GM12878 (cell line): ENCODE measurements around the gene PRSS12. TPM values are rescaled to one million over a fixed set of nuclear protein-coding genes. Genes with fewer than 3 reads are reported as not detected.

ENCODE experiments used
- ATAC-seq: fragments of 200-7000 bp; cut with Tn5 transposase; 3 replicates; pipeline ENCODE4 v1.9.1; 2020; ENCODE audit warnings: mild to moderate bottlenecking, moderate library complexity
- BruUV-seq: library from RNA; stranded (reverse); fragments of 400-500 nt; replicated peaks from 2 replicates; lab custom pipeline; 2021; lab: Mats Ljungman, UMichigan
- CTCF ChIA-PET: fragments of 300-600 bp; sonication (Branson Sonifier 250); formaldehyde crosslinking; extraction: SDS; loops from one replicate; lab custom pipeline; 2021; ENCODE audit warnings: inconsistent platforms; lab: Yijun Ruan, JAX
- POLR2A ChIA-PET: fragments of 350-600 bp; formaldehyde crosslinking; extraction: SDS; loops from one replicate; lab custom pipeline; 2021; ENCODE audit warnings: inconsistent platforms; lab: Charles Lee
- RAD21 ChIA-PET: fragments of 300-600 bp; sonication (Branson Sonifier 250); formaldehyde crosslinking; loops from one replicate; lab custom pipeline; 2023; ENCODE audit warnings: antibody characterized with exemption; ENCODE audit not compliant: unreplicated experiment; lab: Charles Lee
- SMC1A ChIA-PET: fragments of 300-600 bp; sonication (Branson Sonifier 250); formaldehyde crosslinking; loops from one replicate; lab custom pipeline; 2023; ENCODE audit not compliant: unreplicated experiment, uncharacterized antibody; lab: Charles Lee
- DNase-seq: peaks from one replicate; pipeline ENCODE4 v3.0.0-alpha.2; 2011; ENCODE audit warnings: low read depth, low spot score
- FAIRE-seq: peaks from 3 replicates; lab custom pipeline; 2011; peaks lifted over from hg19 to GRCh38; lab: Jason Lieb, UNC
- H2AFZ ChIP-seq: 2 replicates; pipeline ENCODE4 v1.6.0; 2011; ENCODE audit warnings: low read depth, low read length, control low read depth; ENCODE audit not compliant: control insufficient read depth
- H3K27ac ChIP-seq: 2 replicates; pipeline ENCODE4 v1.5.1; 2011; ENCODE audit warnings: control low read depth; ENCODE audit not compliant: control insufficient read depth, insufficient read depth
- H3K27me3 ChIP-seq, 2 experiments: replicated peaks in 1 of 2; 2 replicates each; pipeline versions ENCODE4 v1.6.0 to v1.6.1; 2011; ENCODE audit warnings: low read length in 1 of 2; ENCODE audit not compliant: control insufficient read depth in 2 of 2, insufficient read depth in 2 of 2
- H3K36me3 ChIP-seq, 2 experiments: 2 replicates each; pipeline ENCODE4 v1.5.1; 2011; ENCODE audit warnings: low read length in 1 of 2; ENCODE audit not compliant: control insufficient read depth in 2 of 2, insufficient read depth in 2 of 2
- H3K4me1 ChIP-seq: 2 replicates; pipeline ENCODE4 v1.6.1; 2011; ENCODE audit warnings: mild to moderate bottlenecking, low read length, moderate library complexity, mixed read lengths; ENCODE audit not compliant: control insufficient read depth, insufficient read depth
- H3K4me2 ChIP-seq: 2 replicates; pipeline ENCODE4 v1.6.0; 2011; ENCODE audit warnings: control low read depth; ENCODE audit not compliant: control insufficient read depth, insufficient read depth
- H3K4me3 ChIP-seq: fragments of 200-600 bp; sonication (generic); 2 replicates; pipeline ENCODE4 v1.5.1; 2016
- H3K79me2 ChIP-seq: 2 replicates; pipeline ENCODE4 v1.6.0; 2011; ENCODE audit warnings: low read length; ENCODE audit not compliant: control insufficient read depth, insufficient read depth
- H3K9ac ChIP-seq: 2 replicates; pipeline ENCODE4 v1.8.0; 2011; ENCODE audit warnings: low read length, control low read depth, mixed read lengths; ENCODE audit not compliant: control insufficient read depth, insufficient read depth
- H3K9me3 ChIP-seq: replicated peaks from 3 replicates; pipeline ENCODE4 v1.5.1; 2011; ENCODE audit warnings: mild to moderate bottlenecking, low read length; ENCODE audit not compliant: control insufficient read depth, insufficient read depth
- H4K20me1 ChIP-seq: 2 replicates; pipeline ENCODE4 v1.6.0; 2011; ENCODE audit not compliant: control insufficient read depth, insufficient read depth
- CHD2 ChIP-seq: IDR thresholded peaks from 2 replicates; pipeline ENCODE4 v1.6.1; 2011; ENCODE audit warnings: low read depth, low read length, improper control_type of control experiment, borderline replicate concordance
- CREB1 ChIP-seq: IDR thresholded peaks from 2 replicates; pipeline ENCODE4 v1.6.1; 2012; ENCODE audit warnings: low read depth, mild to moderate bottlenecking, inconsistent platforms
- CREM ChIP-seq: IDR thresholded peaks from 2 replicates; pipeline ENCODE4 v1.6.1; 2014; ENCODE audit warnings: antibody characterized with exemption, low read depth
- E2F4 ChIP-seq: IDR thresholded peaks from 2 replicates; pipeline ENCODE4 v1.6.1; 2012; ENCODE audit warnings: low read depth, low read length, improper control_type of control experiment
- ELK1 ChIP-seq: IDR thresholded peaks from 2 replicates; pipeline ENCODE4 v1.6.1; 2012; ENCODE audit warnings: low read depth, low read length, improper control_type of control experiment
- FOXK2 ChIP-seq: fragments of 450-650 bp; IDR thresholded peaks from 2 replicates; pipeline ENCODE4 v1.6.1; 2017; ENCODE audit warnings: mild to moderate bottlenecking, moderate library complexity
- GABPA ChIP-seq: IDR thresholded peaks from 2 replicates; pipeline ENCODE4 v1.6.1; 2014; ENCODE audit warnings: antibody characterized with exemption, low read depth, mild to moderate bottlenecking, inconsistent platforms
- JUND ChIP-seq: IDR thresholded peaks from 2 replicates; pipeline ENCODE4 v1.6.1; 2012; ENCODE audit warnings: low read depth, mild to moderate bottlenecking, low read length, improper control_type of control experiment, moderate library complexity
- MYB ChIP-seq: fragments of 150-350 bp; IDR thresholded peaks from 2 replicates; pipeline ENCODE4 v1.6.1; 2014; ENCODE audit warnings: mild to moderate bottlenecking, low read depth, low read length, borderline replicate concordance
- NFYB ChIP-seq: IDR thresholded peaks from 2 replicates; pipeline ENCODE4 v1.6.1; 2011; ENCODE audit warnings: low read depth, mild to moderate bottlenecking, low read length, improper control_type of control experiment, moderate library complexity; ENCODE audit not compliant: insufficient read depth
- NR2C1 ChIP-seq: fragments of 450-650 bp; IDR thresholded peaks from 2 replicates; pipeline ENCODE4 v1.6.1; 2017; ENCODE audit warnings: antibody characterized with exemption, mild to moderate bottlenecking, moderate library complexity
- RUNX3 ChIP-seq: IDR thresholded peaks from 2 replicates; pipeline ENCODE4 v1.6.1; 2012; ENCODE audit warnings: low read length, inconsistent platforms
- ZBTB11 ChIP-seq: fragments of 450-650 bp; formaldehyde crosslinking; IDR thresholded peaks from 2 replicates; pipeline ENCODE4 v1.5.0; 2022; ENCODE audit warnings: mild to moderate bottlenecking, missing genetic modification characterization
- ZBTB40 ChIP-seq: fragments of 450-650 bp; IDR thresholded peaks from 2 replicates; pipeline ENCODE4 v1.6.1; 2016; ENCODE audit warnings: mild to moderate bottlenecking, moderate library complexity, borderline replicate concordance
- ZNF217 ChIP-seq: fragments of 450-650 bp; IDR thresholded peaks from 2 replicates; pipeline ENCODE4 v1.6.1; 2017; ENCODE audit warnings: antibody characterized with exemption, mild to moderate bottlenecking
- ZNF274 ChIP-seq: IDR thresholded peaks from one replicate; pipeline ENCODE4 v1.8.0; 2011; ENCODE audit not compliant: insufficient read length, insufficient read depth
- ZNF384 ChIP-seq: IDR thresholded peaks from 2 replicates; pipeline ENCODE4 v1.6.1; 2012; ENCODE audit warnings: low read depth, mild to moderate bottlenecking, low read length, improper control_type of control experiment, borderline replicate concordance
- in situ Hi-C: fragments of 300-500 bp; cut with MboI; formaldehyde crosslinking; loops from 9 replicates; pipeline ENCODE4 v1.14.3; 2018; ENCODE audit warnings: mixed read lengths
- intact Hi-C: fragments of 100-400 bp; cut with micrococcal nuclease; formaldehyde crosslinking; loops from one replicate; pipeline ENCODE4 v1.14.2; 2022; ENCODE audit not compliant: unreplicated experiment
- polyA plus RNA-seq, 11 experiments: library from polyadenylated mRNA; depleted of rRNA in 4 of 11; unstranded in 6 of 11; stranded (reverse) in 5 of 11; fragments of >200 nt; fragmentation: Nextera tagmentation in 4 of 11; fragmentation: Illumina TruSeq in 1 of 11; extraction: Ambion mirVana in 4 of 11; extraction: Trizol in 1 of 11; gene quantifications; 1 replicate in 1 of 11; 2 replicates in 10 of 11; pipeline versions ENCODE4 v1.2.1 to v1.2.3, GENCODE V29; 2011 to 2016; ENCODE audit warnings: inconsistent platforms in 2 of 11, missing spikeins in 2 of 11, low read depth in 1 of 11
- total RNA-seq, 4 experiments: library from RNA; depleted of rRNA in 3 of 4; stranded (reverse); fragments of >200 nt in 3 of 4; fragmentation: Illumina TruSeq in 1 of 4; extraction: Trizol in 1 of 4; gene quantifications; 2 replicates each; pipeline versions ENCODE4 v1.2.1 to v1.2.3, GENCODE V29; 2013 to 2021

The PRSS12 gene
- total and polyA plus RNA-seq, 10 of the 15 experiments (the other 5 are each of a cell fraction or from before 2014, with no cell fraction given) = 0.04 to 0.34 (median 0.11) TPM; not detected in 2

GRCh38 chr4:118344801-118345200 is 8.0 kb downstream of the PRSS12 start:
- Histone ChIP-seq H3K9me3 (no peaks in the 10 kb centered on the region), H3K36me3 (no peaks in the 10 kb centered on the region), H3K27ac (no peak overlapping the region), H3K9ac (no peak overlapping the region), H3K27me3 (no peaks in the 10 kb centered on the region), H3K4me2 (no peak overlapping the region), H4K20me1 (no peaks in the 10 kb centered on the region), H3K4me1 (no peaks in the 10 kb centered on the region), H2AFZ (no peak overlapping the region), H3K79me2 (no peaks in the 10 kb centered on the region), H3K4me3 (no peak overlapping the region)
- SMC1A ChIA-PET = no interaction called here
- BruUV-seq = no TSS peak
- CTCF ChIA-PET = interaction anchor here (2.3 kb wide), 1 partner anchor 8 kb away, joined by 13 read pairs; the partner anchor contains the start of gene PRSS12
- ATAC-seq (no peak), DNase-seq (no peak), FAIRE-seq (no peak)
- POLR2A ChIA-PET = no interaction called here
- intact Hi-C loops = no loop called here
- in situ Hi-C loops = no loop called here
- RAD21 ChIA-PET = no interaction called here
- TF ChIP-seq E2F4 (no peak), JUND (no peak), ZNF274 (no peak), RUNX3 (no peak), ZBTB11 (CRISPR knock-in tag) (no peak), CREB1 (no peak), ZNF217 (no peak), FOXK2 (no peak), ZNF384 (no peak), ZBTB40 (no peak), ELK1 (no peak), MYB (no peak), NR2C1 (no peak), CREM (no peak), GABPA (no peak), CHD2 (no peak), NFYB (no peak)
